Endothelial cell of umbilical vein (primary cell): ENCODE measurements around the gene SOWAHB. TPM values are rescaled to one million over a fixed set of nuclear protein-coding genes. Genes with fewer than 3 reads are reported as not detected.

Experiments used
- BruUV-seq: library from RNA; stranded (reverse); fragments of 400-500 nt; replicated peaks from 2 replicates; lab custom pipeline; 2021; lab: Mats Ljungman, UMichigan
- CTCF ChIA-PET: fragments of 300-600, 350-600 bp; sonication (Branson Sonifier 250); formaldehyde crosslinking; loops from one replicate; lab custom pipeline; 2021; ENCODE audit warnings: antibody characterized with exemption, inconsistent platforms; lab: Charles Lee
- POLR2A ChIA-PET: fragments of 300-600, 350-600 bp; sonication (Branson Sonifier 250); formaldehyde crosslinking; loops from one replicate; lab custom pipeline; 2021; ENCODE audit warnings: antibody characterized with exemption, inconsistent platforms; lab: Charles Lee
- DNase-seq: peaks from one replicate; pipeline ENCODE4 v3.0.0-alpha.2; 2011; ENCODE audit warnings: low read depth, low spot score
- FAIRE-seq: peaks from 2 replicates; lab custom pipeline; 2011; peaks lifted over from hg19 to GRCh38; lab: Jason Lieb, UNC
- H2AFZ ChIP-seq: 2 replicates; pipeline ENCODE4 v1.6.0; 2012; ENCODE audit warnings: low read depth, low read length, control low read depth, inconsistent platforms
- H3K27ac ChIP-seq: 2 replicates; pipeline ENCODE4 v1.5.1; 2011; ENCODE audit warnings: low read depth, mild to moderate bottlenecking, control low read depth, low read length, moderate library complexity; ENCODE audit not compliant: insufficient read depth
- H3K27me3 ChIP-seq, 2 experiments: 2 replicates each; pipeline versions ENCODE4 v1.6.0 to v1.6.1; 2011; ENCODE audit warnings: low read length in 2 of 2, mixed read lengths in 1 of 2; ENCODE audit not compliant: control insufficient read depth in 2 of 2, insufficient read depth in 2 of 2
- H3K36me3 ChIP-seq, 2 experiments: 2 replicates in 1 of 2; 3 replicates in 1 of 2; pipeline ENCODE4 v1.5.1; 2011; ENCODE audit warnings: low read length in 2 of 2, mild to moderate bottlenecking in 1 of 2, moderate library complexity in 1 of 2; ENCODE audit not compliant: control insufficient read depth in 2 of 2, insufficient read depth in 2 of 2; ENCODE audit errors: extremely low read depth in 1 of 2
- H3K4me1 ChIP-seq: 3 replicates; pipeline ENCODE4 v1.5.1; 2011; ENCODE audit warnings: mild to moderate bottlenecking, low read length; ENCODE audit not compliant: control insufficient read depth, insufficient read depth; ENCODE audit errors: extremely low read depth
- H3K4me2 ChIP-seq: 2 replicates; pipeline ENCODE4 v1.6.1; 2011; ENCODE audit warnings: low read length, control low read depth, mixed read lengths; ENCODE audit not compliant: insufficient read depth
- H3K4me3 ChIP-seq, 3 experiments: fragments of 200-600 bp in 1 of 3; sonication (generic), shearing (Covaris generic) in 1 of 3; replicated peaks in 1 of 3; 2 replicates each; pipeline ENCODE4 v1.5.1; 2011 to 2016; ENCODE audit warnings: control low read depth in 3 of 3, low read length in 3 of 3, mild to moderate bottlenecking in 2 of 3, inconsistent platforms in 1 of 3, low read depth in 1 of 3, moderate library complexity in 1 of 3; ENCODE audit not compliant: insufficient read depth in 1 of 3
- H3K79me2 ChIP-seq: 2 replicates; pipeline ENCODE4 v1.6.0; 2012; ENCODE audit warnings: low read length, inconsistent platforms; ENCODE audit not compliant: control insufficient read depth, insufficient read depth
- H3K9ac ChIP-seq: replicated peaks from 2 replicates; pipeline ENCODE3; 2011; ENCODE audit warnings: low read length, control low read depth; ENCODE audit not compliant: insufficient read depth; ENCODE audit errors: extremely low read depth
- H3K9me1 ChIP-seq: replicated peaks from 3 replicates; pipeline ENCODE4 v1.6.0; 2011; ENCODE audit warnings: mild to moderate bottlenecking, low read length; ENCODE audit not compliant: control insufficient read depth, insufficient read depth; ENCODE audit errors: extremely low read depth
- H3K9me3 ChIP-seq: replicated peaks from 2 replicates; pipeline ENCODE4 v1.5.1; 2012; ENCODE audit warnings: low read length, inconsistent platforms; ENCODE audit not compliant: control insufficient read depth, insufficient read depth
- H4K20me1 ChIP-seq: replicated peaks from 2 replicates; pipeline ENCODE3; 2011; ENCODE audit warnings: mild to moderate bottlenecking, low read length; ENCODE audit not compliant: control insufficient read depth, insufficient read depth; ENCODE audit errors: extremely low read depth
- EZH2 ChIP-seq: IDR thresholded peaks from 2 replicates; pipeline ENCODE4 v1.6.1; 2012; ENCODE audit warnings: borderline replicate concordance, low read depth, mild to moderate bottlenecking, moderate library complexity, low read length, inconsistent platforms; ENCODE audit not compliant: severe bottlenecking
- FOS ChIP-seq: IDR thresholded peaks from 2 replicates; pipeline ENCODE4 v1.6.1; 2011; ENCODE audit warnings: mild to moderate bottlenecking, low read length, moderate library complexity, borderline replicate concordance; ENCODE audit not compliant: insufficient read depth
- GATA2 ChIP-seq: IDR thresholded peaks from 2 replicates; pipeline ENCODE4 v1.7.0; 2011; ENCODE audit warnings: low read depth, mild to moderate bottlenecking, moderate library complexity, mixed read lengths, low read length; ENCODE audit not compliant: insufficient read length, insufficient read depth
- MYC ChIP-seq: IDR thresholded peaks from one replicate; pipeline ENCODE4 v1.6.1; 2011; ENCODE audit warnings: mild to moderate bottlenecking, low read depth, low read length
- POLR2A ChIP-seq: IDR thresholded peaks from 2 replicates; pipeline ENCODE4 v1.6.1; 2012; ENCODE audit warnings: low read depth, mild to moderate bottlenecking, control low read depth, low read length
- POLR2AphosphoS5 ChIP-seq: IDR thresholded peaks from 2 replicates; pipeline ENCODE4 v1.6.1; 2012; ENCODE audit warnings: low read depth, mild to moderate bottlenecking, control low read depth, low read length, moderate library complexity; ENCODE audit not compliant: insufficient read depth
- dilution Hi-C: fragments of 300-500 bp; cut with MboI; formaldehyde crosslinking; loops from one replicate; pipeline ENCODE4 v1.15.0; 2019; ENCODE audit warnings: low sequenced_read_pairs; ENCODE audit not compliant: extremely low pct_ligation_motif_present
- intact Hi-C: fragments of 100-400 bp; cut with micrococcal nuclease; formaldehyde crosslinking; loops from one replicate; pipeline ENCODE4 v1.10.0; 2022
- polyA plus RNA-seq, 4 experiments: library from polyadenylated mRNA; depleted of rRNA in 3 of 4; stranded (reverse) in 3 of 4; unstranded in 1 of 4; fragments of >200 nt; gene quantifications; 2 replicates each; pipeline versions ENCODE4 v1.2.1 to v1.2.3, GENCODE V29; 2011 to 2012; ENCODE audit warnings: missing spikeins in 1 of 4
- total RNA-seq: library from RNA; stranded (reverse); gene quantifications from 2 replicates; pipeline ENCODE4 v1.2.3, GENCODE V29; 2021
- TF ChIP-seq, protein P1 (sequence below), 2 donors: IDR thresholded peaks; 1 replicate in 1 of 2; 2 replicates in 1 of 2; pipeline ENCODE4 v1.5.1; 2011; ENCODE audit warnings: low read length in 2 of 2, mild to moderate bottlenecking in 2 of 2, moderate library complexity in 2 of 2, control low read depth in 1 of 2, inconsistent platforms in 1 of 2, low read depth in 1 of 2; ENCODE audit not compliant: insufficient read depth in 1 of 2; ENCODE audit errors: extremely low read depth in 1 of 2
- TF ChIP-seq, protein P2 (sequence below): IDR thresholded peaks from 2 replicates; pipeline ENCODE4 v1.6.1; 2011; ENCODE audit not compliant: insufficient read depth, insufficient read length

SOWAHB gene
- total and polyA plus RNA-seq, 2 donors (not counting 3 experiments of a cell fraction or from before 2014, with no cell fraction given), result not detected

DNA sequence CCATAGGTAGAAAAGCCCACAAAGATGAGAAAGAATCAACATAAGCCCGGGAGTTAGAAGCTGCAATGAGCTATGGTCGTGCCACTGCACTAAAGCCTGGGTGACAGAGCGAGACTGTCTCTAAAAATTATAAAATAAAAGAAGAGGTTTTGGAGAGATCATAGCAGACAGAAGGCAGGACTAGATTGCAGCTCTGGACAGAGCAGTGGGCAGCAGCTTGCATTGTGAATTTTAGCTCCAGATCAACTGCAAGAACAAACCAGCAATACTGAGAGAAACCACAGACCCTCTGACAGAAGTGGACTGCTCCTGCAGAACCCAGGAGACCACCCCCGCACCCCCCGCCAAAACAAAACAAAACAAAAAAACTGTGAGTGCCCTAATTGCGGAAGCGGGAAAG is 30.6 kb downstream of the SOWAHB start:
- no peak overlapping the region for H3K9ac ChIP-seq
- H4K20me1 ChIP-seq, result no peaks in the 10 kb centered on the region
- peaks cover 0 to 11% of the 10 kb centered on the region in 2 experiments for H3K27me3 ChIP-seq
- H3K27ac ChIP-seq, result no peak overlapping the region
- ChIA-PET POLR2A (no interaction called here), CTCF (no interaction called here)
- H3K4me3 ChIP-seq, result no peak overlapping the region
- H3K9me1 ChIP-seq, result no peaks in the 10 kb centered on the region
- DNase-seq, result no peak
- H3K36me3 ChIP-seq, result no peaks in the 10 kb centered on the region
- dilution Hi-C loops (no loop called here), intact Hi-C loops (no loop called here)
- H3K4me2 ChIP-seq, result no peak overlapping the region
- no peaks in the 10 kb centered on the region for H3K9me3 ChIP-seq
- no peaks in the 10 kb centered on the region for H3K4me1 ChIP-seq
- no TSS peak for BruUV-seq
- no peak for FAIRE-seq
- TF ChIP-seq MYC, result no peak
- TF ChIP-seq, protein P1, sequence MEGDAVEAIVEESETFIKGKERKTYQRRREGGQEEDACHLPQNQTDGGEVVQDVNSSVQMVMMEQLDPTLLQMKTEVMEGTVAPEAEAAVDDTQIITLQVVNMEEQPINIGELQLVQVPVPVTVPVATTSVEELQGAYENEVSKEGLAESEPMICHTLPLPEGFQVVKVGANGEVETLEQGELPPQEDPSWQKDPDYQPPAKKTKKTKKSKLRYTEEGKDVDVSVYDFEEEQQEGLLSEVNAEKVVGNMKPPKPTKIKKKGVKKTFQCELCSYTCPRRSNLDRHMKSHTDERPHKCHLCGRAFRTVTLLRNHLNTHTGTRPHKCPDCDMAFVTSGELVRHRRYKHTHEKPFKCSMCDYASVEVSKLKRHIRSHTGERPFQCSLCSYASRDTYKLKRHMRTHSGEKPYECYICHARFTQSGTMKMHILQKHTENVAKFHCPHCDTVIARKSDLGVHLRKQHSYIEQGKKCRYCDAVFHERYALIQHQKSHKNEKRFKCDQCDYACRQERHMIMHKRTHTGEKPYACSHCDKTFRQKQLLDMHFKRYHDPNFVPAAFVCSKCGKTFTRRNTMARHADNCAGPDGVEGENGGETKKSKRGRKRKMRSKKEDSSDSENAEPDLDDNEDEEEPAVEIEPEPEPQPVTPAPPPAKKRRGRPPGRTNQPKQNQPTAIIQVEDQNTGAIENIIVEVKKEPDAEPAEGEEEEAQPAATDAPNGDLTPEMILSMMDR (IDR thresholded peaks at IDR 0.05; ENCODE audit: extremely low read depth in 1 of 2, insufficient read depth in 1 of 2, low read depth in 1 of 2, low read length in 2 of 2), result no peak
- TF ChIP-seq, protein P2, sequence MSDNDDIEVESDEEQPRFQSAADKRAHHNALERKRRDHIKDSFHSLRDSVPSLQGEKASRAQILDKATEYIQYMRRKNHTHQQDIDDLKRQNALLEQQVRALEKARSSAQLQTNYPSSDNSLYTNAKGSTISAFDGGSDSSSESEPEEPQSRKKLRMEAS, result no peak
- no peak for TF ChIP-seq GATA2
- TF ChIP-seq POLR2A, result no peak
- no peaks in the 10 kb centered on the region for H3K79me2 ChIP-seq
- H2AFZ ChIP-seq, result no peak overlapping the region

DNA sequence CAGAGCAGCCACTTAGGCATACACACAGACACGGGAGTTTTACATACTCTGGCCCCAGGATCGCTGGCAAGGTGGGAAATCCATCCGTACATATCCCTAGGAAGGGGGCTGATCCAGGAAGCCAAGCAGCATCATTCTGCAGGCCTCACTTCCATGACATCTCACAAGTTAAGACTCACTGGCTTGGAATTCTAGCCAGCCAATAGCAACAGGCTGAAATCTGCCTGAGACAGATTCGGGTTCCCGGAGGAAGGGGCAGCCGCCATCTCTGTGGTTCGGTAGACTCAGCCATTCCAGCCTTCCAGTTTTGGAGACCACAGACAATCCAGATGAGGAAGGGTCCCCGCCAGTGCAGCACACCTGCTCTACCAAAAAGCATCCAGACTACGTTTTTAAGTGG is 31.3 kb downstream of the SOWAHB start:
- H3K9ac ChIP-seq, result no peak overlapping the region
- no peaks in the 10 kb centered on the region for H3K4me1 ChIP-seq
- ChIA-PET POLR2A (no interaction called here), CTCF (no interaction called here)
- no peak overlapping the region for H3K4me2 ChIP-seq
- dilution Hi-C loops, result no loop called here
- no TSS peak for BruUV-seq
- H3K79me2 ChIP-seq, result no peaks in the 10 kb centered on the region
- TF ChIP-seq, protein P1 (IDR thresholded peaks at IDR 0.05; ENCODE audit: extremely low read depth in 1 of 2, insufficient read depth in 1 of 2, low read depth in 1 of 2, low read length in 2 of 2), result no peak
- no peak for TF ChIP-seq POLR2A
- TF ChIP-seq POLR2AphosphoS5, result no peak
- TF ChIP-seq EZH2, result no peak
- TF ChIP-seq, protein P2, result no peak
- no peak for TF ChIP-seq GATA2
- TF ChIP-seq FOS, result no peak
- no peak for TF ChIP-seq MYC
- H3K9me3 ChIP-seq, result no peaks in the 10 kb centered on the region
- no peaks in the 10 kb centered on the region for H3K9me1 ChIP-seq
- intact Hi-C loops, result no loop called here
- no peak overlapping the region for H2AFZ ChIP-seq
- H3K27ac ChIP-seq, result no peak overlapping the region
- H3K27me3 ChIP-seq, result peaks cover 0 to 13% of the 10 kb centered on the region in 2 experiments
- DNase-seq (no peak), FAIRE-seq (no peak)
- no peaks in the 10 kb centered on the region for H4K20me1 ChIP-seq
- H3K4me3 ChIP-seq, result no peak overlapping the region
- no peaks in the 10 kb centered on the region for H3K36me3 ChIP-seq
